DOHH2 (cell line): ENCODE results near the gene POU2F3.

Experiments used
- H3F3A ChIP-seq: fragments of 200-600 bp; sonication (generic), shearing (Covaris generic); 2 replicates; pipeline ENCODE4 v1.6.0; 2016; ENCODE audit warnings: antibody characterized with exemption, mild to moderate bottlenecking; ENCODE audit not compliant: control insufficient read depth, insufficient read depth
- H3K27ac ChIP-seq: fragments of 200-600 bp; sonication (generic); 2 replicates; pipeline ENCODE4 v1.5.1; 2014; ENCODE audit warnings: low read depth, mild to moderate bottlenecking, low read length, moderate library complexity
- H3K27me3 ChIP-seq: fragments of 200-600 bp; sonication (generic); 2 replicates; pipeline ENCODE4 v1.6.1; 2014; ENCODE audit warnings: mild to moderate bottlenecking, low read length, mixed read lengths; ENCODE audit not compliant: control insufficient read depth
- H3K36me3 ChIP-seq: fragments of 200-600 bp; sonication (generic); 2 replicates; pipeline ENCODE4 v1.6.1; 2014; ENCODE audit warnings: mild to moderate bottlenecking, low read length, moderate library complexity, mixed read lengths; ENCODE audit not compliant: control insufficient read depth
- H3K4me1 ChIP-seq: fragments of 200-600 bp; sonication (generic); 2 replicates; pipeline ENCODE4 v1.6.1; 2014; ENCODE audit warnings: mild to moderate bottlenecking, low read length, mixed read lengths; ENCODE audit not compliant: control insufficient read depth
- H3K4me2 ChIP-seq: fragments of 200-600 bp; sonication (generic); 2 replicates; pipeline ENCODE4 v1.6.0; 2014; ENCODE audit warnings: mild to moderate bottlenecking, low read length, moderate library complexity
- H3K4me3 ChIP-seq: fragments of 200-600 bp; sonication (generic); 2 replicates; pipeline ENCODE4 v1.5.1; 2014; ENCODE audit warnings: mild to moderate bottlenecking, low read length, mixed read lengths
- H3K79me2 ChIP-seq: fragments of 200-600 bp; sonication (generic); 2 replicates; pipeline ENCODE4 v1.6.1; 2014; ENCODE audit warnings: mild to moderate bottlenecking, low read length, mixed read lengths; ENCODE audit not compliant: control insufficient read depth
- H3K9me2 ChIP-seq: fragments of 200-600 bp; sonication (generic); replicated peaks from 2 replicates; pipeline ENCODE4 v1.6.1; 2014; ENCODE audit warnings: mild to moderate bottlenecking, low read length, mixed read lengths; ENCODE audit not compliant: control insufficient read depth
- H3K9me3 ChIP-seq: fragments of 200-600 bp; sonication (generic); 2 replicates; pipeline ENCODE4 v1.6.1; 2014; ENCODE audit warnings: antibody characterized with exemption, low read length, mixed read lengths; ENCODE audit not compliant: control insufficient read depth, insufficient read depth
- H4K20me1 ChIP-seq: fragments of 200-600 bp; sonication (generic); 2 replicates; pipeline ENCODE4 v1.6.0; 2014; ENCODE audit warnings: low read depth, mild to moderate bottlenecking, antibody characterized with exemption, low read length, moderate library complexity; ENCODE audit not compliant: control insufficient read depth, insufficient read depth
- EZH2phosphoT487 ChIP-seq: fragments of 200-600 bp; sonication (generic); IDR thresholded peaks from 2 replicates; pipeline ENCODE4 v1.6.1; 2017; ENCODE audit warnings: borderline replicate concordance, mild to moderate bottlenecking, antibody characterized with exemption, low read length, moderate library complexity, mixed read lengths
- TF ChIP-seq, protein P1 (sequence below): fragments of 200-600 bp; sonication (generic); IDR thresholded peaks from one replicate; pipeline ENCODE4 v1.5.1; 2014; ENCODE audit warnings: antibody characterized with exemption, mild to moderate bottlenecking, low read depth, low read length; ENCODE audit not compliant: poor library complexity, severe bottlenecking

Gene POU2F3

DNA sequence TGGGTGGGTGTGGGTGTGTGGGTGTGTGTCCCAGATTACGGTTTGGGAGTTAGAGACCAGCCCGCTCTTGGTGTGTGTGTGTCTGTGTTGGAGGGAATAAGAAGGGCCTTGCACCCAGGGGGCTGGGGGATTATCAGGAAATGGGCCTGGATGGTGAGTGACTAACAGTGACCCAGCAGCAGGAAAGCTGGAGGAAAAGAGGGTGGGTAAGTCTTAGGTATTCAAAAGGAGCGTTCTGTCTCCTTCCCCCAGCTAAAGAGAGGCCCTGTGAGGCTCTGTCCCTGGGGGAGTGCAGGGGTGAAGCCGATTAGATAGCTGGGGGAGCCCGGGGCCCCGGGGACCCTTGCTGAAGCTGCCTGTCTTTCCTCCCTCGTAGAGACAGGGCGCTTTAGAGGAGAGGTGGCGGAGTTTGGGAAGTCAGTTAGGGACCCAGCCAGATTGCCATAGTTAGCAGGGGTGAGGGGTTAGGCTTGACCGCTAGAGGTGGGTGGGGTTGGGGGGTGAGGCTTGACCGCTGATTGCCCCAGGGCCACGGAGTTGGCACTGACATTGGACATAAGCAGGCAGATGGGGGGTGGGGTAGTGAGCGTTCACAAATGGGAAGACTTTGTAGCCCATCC is 27.6 kb upstream of the POU2F3 start:
- Histone ChIP-seq H3K27me3 (peaks cover 38% of the 10 kb centered on the region), H3K79me2 (no peaks in the 10 kb centered on the region), H3K4me2 (no peak overlapping the region), H3F3A (no peaks in the 10 kb centered on the region), H3K9me2 (no peaks in the 10 kb centered on the region), H4K20me1 (no peaks in the 10 kb centered on the region), H3K4me3 (no peak overlapping the region), H3K36me3 (no peaks in the 10 kb centered on the region), H3K4me1 (peaks cover 12% of the 10 kb centered on the region), H3K9me3 (no peaks in the 10 kb centered on the region), H3K27ac (no peak overlapping the region)
- no peak for TF ChIP-seq EZH2phosphoT487
- TF ChIP-seq, protein P1, sequence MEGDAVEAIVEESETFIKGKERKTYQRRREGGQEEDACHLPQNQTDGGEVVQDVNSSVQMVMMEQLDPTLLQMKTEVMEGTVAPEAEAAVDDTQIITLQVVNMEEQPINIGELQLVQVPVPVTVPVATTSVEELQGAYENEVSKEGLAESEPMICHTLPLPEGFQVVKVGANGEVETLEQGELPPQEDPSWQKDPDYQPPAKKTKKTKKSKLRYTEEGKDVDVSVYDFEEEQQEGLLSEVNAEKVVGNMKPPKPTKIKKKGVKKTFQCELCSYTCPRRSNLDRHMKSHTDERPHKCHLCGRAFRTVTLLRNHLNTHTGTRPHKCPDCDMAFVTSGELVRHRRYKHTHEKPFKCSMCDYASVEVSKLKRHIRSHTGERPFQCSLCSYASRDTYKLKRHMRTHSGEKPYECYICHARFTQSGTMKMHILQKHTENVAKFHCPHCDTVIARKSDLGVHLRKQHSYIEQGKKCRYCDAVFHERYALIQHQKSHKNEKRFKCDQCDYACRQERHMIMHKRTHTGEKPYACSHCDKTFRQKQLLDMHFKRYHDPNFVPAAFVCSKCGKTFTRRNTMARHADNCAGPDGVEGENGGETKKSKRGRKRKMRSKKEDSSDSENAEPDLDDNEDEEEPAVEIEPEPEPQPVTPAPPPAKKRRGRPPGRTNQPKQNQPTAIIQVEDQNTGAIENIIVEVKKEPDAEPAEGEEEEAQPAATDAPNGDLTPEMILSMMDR, result no peak

DNA sequence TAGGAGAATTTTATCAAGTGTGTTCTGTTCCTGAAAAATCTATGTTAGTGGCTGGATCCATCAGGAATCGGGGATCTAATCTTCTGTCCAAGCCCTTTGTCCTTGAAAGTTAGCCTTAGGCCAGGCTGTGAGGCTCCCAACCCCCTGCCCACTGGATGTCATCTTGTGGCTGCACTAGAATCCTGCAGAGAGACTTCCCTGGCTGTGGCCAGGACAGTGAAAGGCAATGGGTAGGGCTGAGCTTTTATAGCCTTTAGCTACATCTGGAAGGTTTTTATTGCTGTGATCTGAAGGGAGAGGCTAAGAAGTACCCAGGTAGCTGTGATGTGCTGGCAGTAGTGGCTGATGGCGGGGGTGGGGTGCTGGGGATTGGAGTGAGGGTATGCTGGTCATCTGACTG is 27.0 kb upstream of the POU2F3 start:
- no peak overlapping the region for H3K27ac ChIP-seq
- H3K4me2 ChIP-seq, result no peak overlapping the region
- H3K27me3 ChIP-seq, result peaks cover 38% of the 10 kb centered on the region
- H3K36me3 ChIP-seq, result no peaks in the 10 kb centered on the region
- no peaks in the 10 kb centered on the region for H3K9me3 ChIP-seq
- H3K4me3 ChIP-seq, result no peak overlapping the region
- H4K20me1 ChIP-seq, result no peaks in the 10 kb centered on the region
- no peaks in the 10 kb centered on the region for H3K9me2 ChIP-seq
- H3K4me1 ChIP-seq, result peaks cover 12% of the 10 kb centered on the region
- no peak for TF ChIP-seq EZH2phosphoT487
- TF ChIP-seq, protein P1, result no peak
- H3F3A ChIP-seq, result no peaks in the 10 kb centered on the region
- H3K79me2 ChIP-seq, result no peaks in the 10 kb centered on the region

DNA sequence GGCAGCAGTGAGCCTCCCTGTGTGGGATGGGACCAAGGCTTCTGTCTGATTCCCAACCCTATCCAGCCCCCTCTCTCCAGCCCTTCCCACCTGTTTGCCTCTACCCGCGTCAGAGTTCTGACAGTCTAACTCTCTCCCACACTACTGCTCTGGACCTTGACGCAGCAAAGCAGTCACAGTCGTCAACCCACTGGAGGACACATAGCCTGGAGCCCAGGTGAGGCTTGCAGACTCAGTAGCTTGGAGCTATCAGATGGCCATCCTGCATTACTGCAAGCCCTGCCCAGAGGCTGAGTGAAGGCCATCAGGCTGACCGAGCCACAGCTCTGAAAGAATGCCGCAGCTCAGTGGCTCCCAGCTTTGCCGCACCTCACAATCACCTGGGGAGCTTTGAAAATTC is 25.4 kb upstream of the POU2F3 start:
- H3K4me1 ChIP-seq, result peaks cover 12% of the 10 kb centered on the region
- H3K79me2 ChIP-seq, result no peaks in the 10 kb centered on the region
- TF ChIP-seq EZH2phosphoT487, result no peak
- TF ChIP-seq, protein P1, result no peak
- H3K27me3 ChIP-seq, result peaks cover 31% of the 10 kb centered on the region
- H4K20me1 ChIP-seq, result no peaks in the 10 kb centered on the region
- no peaks in the 10 kb centered on the region for H3K36me3 ChIP-seq
- H3K4me2 ChIP-seq, result no peak overlapping the region
- H3F3A ChIP-seq, result no peaks in the 10 kb centered on the region
- H3K9me3 ChIP-seq, result no peaks in the 10 kb centered on the region
- H3K9me2 ChIP-seq, result no peaks in the 10 kb centered on the region
- no peak overlapping the region for H3K27ac ChIP-seq
- no peak overlapping the region for H3K4me3 ChIP-seq
